ENCODE measurements around the gene MEF2B. TPM values are rescaled to one million over a fixed set of nuclear protein-coding genes. Genes with fewer than 3 reads are reported as not detected.

Gene MEF2B
- total RNA-seq, 4 donors from 2014 or later = not detected

DNA sequence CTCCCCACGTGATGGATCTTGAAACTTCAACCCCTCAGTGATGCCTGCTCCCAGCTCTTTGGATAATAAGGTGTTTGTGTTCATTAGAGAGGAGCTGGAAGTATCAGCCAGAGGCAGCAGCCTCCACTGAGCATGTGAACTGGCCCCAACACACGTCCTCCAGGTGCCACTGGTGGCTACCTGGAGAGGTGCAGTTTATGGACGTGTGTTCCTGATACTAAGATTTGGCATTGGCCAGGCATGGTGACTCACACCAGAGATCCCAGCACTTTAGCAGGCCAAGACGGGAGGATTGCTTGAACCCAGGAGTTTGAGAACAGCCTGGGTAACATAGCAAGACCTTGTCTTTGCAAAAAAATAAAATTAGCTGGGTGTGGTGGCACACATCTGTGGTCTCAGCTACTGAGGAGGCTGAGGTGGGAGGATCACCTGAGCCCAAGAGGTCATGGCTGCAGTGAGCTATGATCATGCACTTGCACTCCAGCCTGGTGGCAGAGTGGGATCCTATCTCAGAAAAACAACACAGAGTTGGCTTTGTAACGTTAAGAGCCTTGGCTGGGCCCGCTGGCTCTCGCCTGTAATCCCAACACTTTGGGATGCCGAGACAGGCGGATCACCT, 71.9 kb downstream of the MEF2B start:
- Histone ChIP-seq H3K36me3 (peaks cover 13 to 71% (median 48%) of the 10 kb centered on the region in 4 donors), H3K9me3 (no peaks in the 10 kb centered on the region), H3K27ac (replicated peaks in 1 of 4) (no peak overlapping the region), H3K27me3 (no peaks in the 10 kb centered on the region), H3K4me3 (no peak overlapping the region), H3K4me1 (no peaks in the 10 kb centered on the region)
- no peak for DNase-seq (ENCODE audit: extremely low spot score)
- intact Hi-C loops (cut with DNase I) = no loop called here
- TF ChIP-seq, protein P1, sequence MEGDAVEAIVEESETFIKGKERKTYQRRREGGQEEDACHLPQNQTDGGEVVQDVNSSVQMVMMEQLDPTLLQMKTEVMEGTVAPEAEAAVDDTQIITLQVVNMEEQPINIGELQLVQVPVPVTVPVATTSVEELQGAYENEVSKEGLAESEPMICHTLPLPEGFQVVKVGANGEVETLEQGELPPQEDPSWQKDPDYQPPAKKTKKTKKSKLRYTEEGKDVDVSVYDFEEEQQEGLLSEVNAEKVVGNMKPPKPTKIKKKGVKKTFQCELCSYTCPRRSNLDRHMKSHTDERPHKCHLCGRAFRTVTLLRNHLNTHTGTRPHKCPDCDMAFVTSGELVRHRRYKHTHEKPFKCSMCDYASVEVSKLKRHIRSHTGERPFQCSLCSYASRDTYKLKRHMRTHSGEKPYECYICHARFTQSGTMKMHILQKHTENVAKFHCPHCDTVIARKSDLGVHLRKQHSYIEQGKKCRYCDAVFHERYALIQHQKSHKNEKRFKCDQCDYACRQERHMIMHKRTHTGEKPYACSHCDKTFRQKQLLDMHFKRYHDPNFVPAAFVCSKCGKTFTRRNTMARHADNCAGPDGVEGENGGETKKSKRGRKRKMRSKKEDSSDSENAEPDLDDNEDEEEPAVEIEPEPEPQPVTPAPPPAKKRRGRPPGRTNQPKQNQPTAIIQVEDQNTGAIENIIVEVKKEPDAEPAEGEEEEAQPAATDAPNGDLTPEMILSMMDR (IDR thresholded peaks at IDR 0.05) = no peak
- 90% methylated on average over 9 of the region's 9 CpGs for WGBS

DNA sequence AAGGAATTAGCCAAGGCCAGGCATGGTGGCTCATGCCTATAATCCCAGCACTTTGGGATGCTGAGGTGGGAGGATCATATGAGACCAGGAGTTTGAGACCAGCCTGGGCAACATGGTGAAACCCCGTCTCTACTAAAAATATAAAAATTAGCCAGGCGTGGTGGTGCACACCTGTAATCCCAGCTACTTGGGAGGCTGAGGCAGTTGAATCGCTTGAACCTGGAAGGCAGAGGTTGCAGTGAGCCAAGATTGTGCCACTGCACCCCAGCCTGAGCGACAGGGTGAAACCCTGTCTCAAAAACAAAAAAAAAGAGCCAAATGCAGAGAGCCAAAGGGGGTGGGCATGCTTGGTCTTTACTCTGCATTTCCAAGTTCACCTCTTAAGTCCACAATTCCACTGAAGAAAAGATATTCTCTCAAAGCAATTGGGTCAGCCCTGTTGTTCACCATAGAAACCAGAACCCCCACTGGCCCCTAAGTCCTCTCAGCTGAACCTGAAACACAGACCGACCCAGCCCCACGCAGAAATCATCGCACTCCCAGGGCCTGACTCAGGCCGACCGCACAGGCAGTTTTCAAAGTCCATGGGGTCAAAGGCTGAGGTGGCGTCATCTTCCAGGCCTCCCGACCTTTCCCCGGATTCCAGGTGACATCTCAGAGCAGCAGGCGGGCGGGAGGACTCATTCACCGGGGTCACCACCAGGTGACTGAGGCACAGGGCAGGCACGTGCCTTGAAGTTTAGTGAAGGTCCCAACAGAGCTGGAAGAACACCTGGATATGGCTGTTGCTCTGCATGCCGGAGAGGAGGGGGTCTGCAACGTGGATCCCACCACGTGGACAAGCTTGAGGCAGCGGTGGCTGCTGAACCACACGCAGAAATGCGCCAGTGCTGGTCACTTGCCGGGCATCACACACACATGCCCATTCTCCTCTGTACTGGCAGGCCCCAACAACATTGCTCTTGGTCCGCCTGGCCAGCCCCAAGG, 73.1 kb downstream of the MEF2B start:
- Histone ChIP-seq H3K4me1 (no peaks in the 10 kb centered on the region), H3K4me3 (no peak overlapping the region), H3K27me3 (no peaks in the 10 kb centered on the region), H3K36me3 (peaks cover 13 to 62% (median 48%) of the 10 kb centered on the region in 4 donors), H3K9me3 (no peaks in the 10 kb centered on the region), H3K27ac (replicated peaks in 1 of 4) (no peak overlapping the region)
- 92% methylated on average over 15 of the region's 24 CpGs for WGBS
- intact Hi-C loops (cut with DNase I) = no loop called here
- DNase-seq (ENCODE audit: extremely low spot score) = no peak
- TF ChIP-seq POLR2A (IDR thresholded peaks at IDR 0.05; ENCODE audit: low read depth) (no peak), POLR2AphosphoS5 (IDR thresholded peaks at IDR 0.05) (no peak), EP300 (IDR thresholded peaks at IDR 0.05) (no peak)
- TF ChIP-seq, protein P1 (IDR thresholded peaks at IDR 0.05) = no peak

DNA sequence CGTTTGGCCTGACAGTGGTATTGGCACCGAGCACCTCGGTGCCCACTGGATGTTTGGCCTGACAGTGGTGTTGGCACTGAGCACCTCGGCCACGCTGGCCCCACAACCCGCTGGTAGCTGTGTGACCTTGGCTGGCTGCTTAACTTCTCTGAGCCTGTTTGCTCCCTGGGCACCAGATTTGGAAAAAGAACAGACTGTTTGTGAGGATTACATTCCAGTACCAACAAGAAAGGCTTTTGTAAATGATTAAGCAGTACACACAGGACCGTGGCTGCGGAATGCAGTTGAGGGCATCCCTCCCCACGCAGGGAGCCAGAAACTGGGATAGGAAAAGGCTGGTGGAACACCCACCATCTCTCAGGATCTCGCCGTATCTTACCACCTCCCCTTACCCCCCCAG, 74.4 kb downstream of the MEF2B start:
- Histone ChIP-seq H3K36me3 (peaks cover 13 to 53% (median 37%) of the 10 kb centered on the region in 4 donors), H3K4me1 (no peaks in the 10 kb centered on the region), H3K27ac (replicated peaks in 1 of 4) (no peak overlapping the region), H3K9me3 (no peaks in the 10 kb centered on the region), H3K27me3 (no peaks in the 10 kb centered on the region), H3K4me3 (no peak overlapping the region)
- 79% methylated on average over 11 of the region's 11 CpGs for WGBS
- no peak for TF ChIP-seq POLR2A (IDR thresholded peaks at IDR 0.05; ENCODE audit: low read depth)
- TF ChIP-seq EP300 (IDR thresholded peaks at IDR 0.05) = no peak
- TF ChIP-seq POLR2AphosphoS5 (IDR thresholded peaks at IDR 0.05) = no peak
- TF ChIP-seq, protein P1 (IDR thresholded peaks at IDR 0.05) = no peak
- DNase-seq (ENCODE audit: extremely low spot score) = no peak
- intact Hi-C loops (cut with DNase I) = no loop called here

Other genes with a start within 250 kb of the MEF2B start
- 10 to 100 TPM; 26.7 to 47.8 (median 39.1) TPM for gene HOMER3, start 229.0 kb downstream of the MEF2B start, total RNA-seq
- 10 to 100 TPM; 23.1 to 45.7 (median 32.0) TPM for gene SUGP2, start 136.7 kb downstream of the MEF2B start, total RNA-seq
- gene ARMC6, start 136.7 kb downstream of the MEF2B start, total RNA-seq = 10 to 100 TPM; 16.2 to 25.8 (median 20.4) TPM
- 10 to 100 TPM; 11.2 to 16.8 (median 13.8) TPM for gene SLC25A42, start 106.3 kb downstream of the MEF2B start, total RNA-seq
- gene TMEM161A, start 31.8 kb downstream of the MEF2B start, total RNA-seq = 10 to 100 TPM; 12.0 to 26.8 (median 16.9) TPM
- 10 to 100 TPM; 10.8 to 16.1 (median 12.5) TPM for gene BORCS8, start 21.9 kb upstream of the MEF2B start, total RNA-seq
- 10 to 100 TPM; 34.8 to 49.2 (median 38.2) TPM for gene RFXANK, start 22.0 kb upstream of the MEF2B start, total RNA-seq
- 10 to 100 TPM in 3 of 4 donors, 1 to 10 TPM in 1; 10.0 to 18.0 (median 16.5) TPM for gene NR2C2AP, start 33.2 kb upstream of the MEF2B start, total RNA-seq
- gene NCAN, start 41.7 kb upstream of the MEF2B start, total RNA-seq = under 1 TPM in 1 of 4 donors, not detected in 3; 0.17 TPM
- gene TM6SF2, start 103.0 kb upstream of the MEF2B start, total RNA-seq = under 1 TPM in 3 of 4 donors, not detected in 1; 0.40 to 0.50 (median 0.45) TPM
- gene SUGP1, start 150.2 kb upstream of the MEF2B start, total RNA-seq = 10 to 100 TPM; 26.0 to 43.8 (median 30.8) TPM
- gene MAU2, start 150.6 kb upstream of the MEF2B start, total RNA-seq = 10 to 100 TPM; 27.4 to 47.8 (median 37.6) TPM
- gene GATAD2A, start 235.4 kb upstream of the MEF2B start, total RNA-seq = 10 to 100 TPM; 34.9 to 60.5 (median 42.5) TPM